Kidney (tissue), 14 donors: ENCODE results near the gene HHAT. TPM values are rescaled to one million over a fixed set of nuclear protein-coding genes. Genes with fewer than 3 reads are reported as not detected.

ENCODE experiments used
- DNase-seq, 5 donors: peaks; one replicate each; pipeline ENCODE4 v3.0.0-alpha.2; 2013 to 2020
- FAIRE-seq: peaks from 2 replicates; lab custom pipeline; 2012; peaks lifted over from hg19 to GRCh38; lab: Jason Lieb, UNC
- H3K27ac ChIP-seq, 2 donors: one replicate each; pipeline ENCODE4 v1.7.0; 2013; ENCODE audit warnings: low read depth in 2 of 2, low read length in 2 of 2, inconsistent platforms in 1 of 2
- H3K27me3 ChIP-seq: one replicate; pipeline ENCODE4 v1.7.1; 2013; ENCODE audit warnings: low read length, inconsistent platforms; ENCODE audit not compliant: control insufficient read depth, insufficient read depth
- H3K36me3 ChIP-seq, 3 donors: one replicate each; pipeline versions ENCODE4 v1.7.0 to v1.7.1; 2013; ENCODE audit warnings: low read length in 3 of 3, control low read depth in 1 of 3, inconsistent platforms in 1 of 3; ENCODE audit not compliant: insufficient read depth in 3 of 3, control insufficient read depth in 2 of 3
- H3K4me1 ChIP-seq, 3 donors: one replicate each; pipeline versions ENCODE4 v1.7.0 to v1.7.1; 2013; ENCODE audit warnings: low read length in 3 of 3, inconsistent platforms in 1 of 3, low read depth in 1 of 3; ENCODE audit not compliant: control insufficient read depth in 2 of 3, insufficient read depth in 2 of 3
- H3K4me3 ChIP-seq, 3 donors: one replicate each; pipeline versions ENCODE4 v1.7.0 to v1.8.1; 2013; ENCODE audit warnings: low read length in 3 of 3, control low read depth in 1 of 3, inconsistent platforms in 1 of 3
- H3K9ac ChIP-seq, 3 donors: one replicate each; pipeline versions ENCODE4 v1.7.0 to v1.7.1; 2013; ENCODE audit warnings: low read length in 3 of 3, control low read depth in 1 of 3, inconsistent platforms in 1 of 3
- H3K9me3 ChIP-seq, 3 donors: one replicate each; pipeline versions ENCODE4 v1.7.0 to v1.7.1; 2013; ENCODE audit warnings: low read length in 3 of 3, control low read depth in 1 of 3, inconsistent platforms in 1 of 3; ENCODE audit not compliant: control insufficient read depth in 2 of 3, insufficient read depth in 1 of 3
- intact Hi-C: fragments of 100-400 bp; cut with DNase I; formaldehyde crosslinking; loops from one replicate; pipeline ENCODE4 v1.11.1; 2022
- polyA plus RNA-seq: library from polyadenylated mRNA; stranded (reverse); fragments of 350-450 nt; fragmentation: Illumina TruSeq; extraction: RNeasy Lipid Tissue Mini Kit (QIAGEN cat#74804); gene quantifications from one replicate; pipeline ENCODE4 v1.2.3, GENCODE V29; 2014; ENCODE audit warnings: low read depth, low replicate concordance; ENCODE audit not compliant: insufficient read depth
- total RNA-seq: library from RNA; stranded (reverse); fragmentation: NEBNext Ultra II Directional; extraction: Animal tissue kit (Norgen Biotek cat#: 25700); gene quantifications from one replicate; pipeline ENCODE4 v1.2.1, GENCODE V29; 2021
- TF ChIP-seq, protein P1 (sequence below): IDR thresholded peaks from 3 replicates; pipeline ENCODE4 v1.5.1; 2012; ENCODE audit warnings: mild to moderate bottlenecking, moderate library complexity, borderline replicate concordance; ENCODE audit not compliant: insufficient read depth; ENCODE audit errors: extremely low read depth
- donor health status: control.
- donor health status: control.
- donor health status: control.
- donor health status: control.
- donor health status: control.
- donor health status: DM: yes; HTN: yes; CAD: no.
- donor health status: Normal renal cell carcinoma (clear cell type).

Gene HHAT
- total and polyA plus RNA-seq, 2 donors from 2014 or later: 5.5 to 9.7 TPM

DNA sequence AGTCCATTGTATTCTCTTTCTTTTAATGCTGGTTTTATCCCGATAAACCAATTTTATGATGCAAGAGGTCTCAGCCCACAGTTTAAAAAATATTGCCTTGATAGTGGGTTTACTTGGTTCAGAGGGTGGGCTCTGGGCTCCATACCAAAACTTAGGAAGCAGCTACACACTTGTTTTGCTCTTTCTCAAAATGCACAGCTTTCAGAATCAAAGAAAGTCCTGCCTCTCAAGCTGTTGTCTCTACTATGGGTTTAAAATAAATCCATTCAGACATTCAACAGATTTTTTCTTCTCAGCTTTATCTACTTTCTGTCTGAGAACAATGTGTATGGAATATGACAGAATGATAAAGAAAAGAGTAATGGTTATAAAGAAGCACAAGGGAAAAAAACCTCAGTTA lies 14.8 kb upstream of the HHAT start:
- H3K4me1 ChIP-seq: peaks cover 0 to 10% (median 0%) of the 10 kb centered on the region in 3 donors
- TF ChIP-seq, protein P1, sequence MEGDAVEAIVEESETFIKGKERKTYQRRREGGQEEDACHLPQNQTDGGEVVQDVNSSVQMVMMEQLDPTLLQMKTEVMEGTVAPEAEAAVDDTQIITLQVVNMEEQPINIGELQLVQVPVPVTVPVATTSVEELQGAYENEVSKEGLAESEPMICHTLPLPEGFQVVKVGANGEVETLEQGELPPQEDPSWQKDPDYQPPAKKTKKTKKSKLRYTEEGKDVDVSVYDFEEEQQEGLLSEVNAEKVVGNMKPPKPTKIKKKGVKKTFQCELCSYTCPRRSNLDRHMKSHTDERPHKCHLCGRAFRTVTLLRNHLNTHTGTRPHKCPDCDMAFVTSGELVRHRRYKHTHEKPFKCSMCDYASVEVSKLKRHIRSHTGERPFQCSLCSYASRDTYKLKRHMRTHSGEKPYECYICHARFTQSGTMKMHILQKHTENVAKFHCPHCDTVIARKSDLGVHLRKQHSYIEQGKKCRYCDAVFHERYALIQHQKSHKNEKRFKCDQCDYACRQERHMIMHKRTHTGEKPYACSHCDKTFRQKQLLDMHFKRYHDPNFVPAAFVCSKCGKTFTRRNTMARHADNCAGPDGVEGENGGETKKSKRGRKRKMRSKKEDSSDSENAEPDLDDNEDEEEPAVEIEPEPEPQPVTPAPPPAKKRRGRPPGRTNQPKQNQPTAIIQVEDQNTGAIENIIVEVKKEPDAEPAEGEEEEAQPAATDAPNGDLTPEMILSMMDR: no peak
- H3K27me3 ChIP-seq: no peaks in the 10 kb centered on the region
- no peak overlapping the region for H3K27ac ChIP-seq
- H3K4me3 ChIP-seq: no peak overlapping the region
- intact Hi-C loops: loop anchor here (5.0 kb wide), 1 partner anchor 172 kb away; no protein-coding TSS in a partner anchor
- no peaks in the 10 kb centered on the region for H3K9me3 ChIP-seq
- H3K36me3 ChIP-seq: no peaks in the 10 kb centered on the region
- no peak for DNase-seq
- no peak overlapping the region for H3K9ac ChIP-seq
- no peak for FAIRE-seq

DNA sequence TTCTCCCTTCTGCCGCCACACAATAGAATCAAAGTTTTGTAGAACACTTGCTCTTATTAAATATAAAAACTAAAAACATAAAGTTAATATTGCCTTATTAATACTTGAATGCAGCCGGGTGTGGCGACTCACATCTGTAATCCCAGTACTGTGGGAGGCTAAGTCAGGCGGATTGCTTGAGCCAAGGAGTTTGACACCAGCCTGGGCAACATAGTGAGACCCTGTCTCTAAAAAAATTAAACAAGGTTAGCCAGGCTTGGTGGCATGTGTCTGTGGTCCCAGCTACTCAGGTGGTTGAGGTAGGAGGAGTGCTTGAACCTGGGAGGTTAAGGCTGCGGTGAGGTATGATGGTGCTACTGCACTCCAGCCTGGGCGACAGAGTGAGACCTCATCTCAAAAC lies 13.2 kb upstream of the HHAT start:
- no peak for DNase-seq
- H3K4me3 ChIP-seq: no peak overlapping the region
- no peaks in the 10 kb centered on the region for H3K9me3 ChIP-seq
- H3K27me3 ChIP-seq: no peaks in the 10 kb centered on the region
- H3K36me3 ChIP-seq: no peaks in the 10 kb centered on the region
- H3K9ac ChIP-seq: no peak overlapping the region
- TF ChIP-seq, protein P1: no peak
- H3K4me1 ChIP-seq: peaks cover 0 to 9% (median 0%) of the 10 kb centered on the region in 3 donors
- intact Hi-C loops: no loop called here
- H3K27ac ChIP-seq: no peak overlapping the region
- FAIRE-seq: no peak

DNA sequence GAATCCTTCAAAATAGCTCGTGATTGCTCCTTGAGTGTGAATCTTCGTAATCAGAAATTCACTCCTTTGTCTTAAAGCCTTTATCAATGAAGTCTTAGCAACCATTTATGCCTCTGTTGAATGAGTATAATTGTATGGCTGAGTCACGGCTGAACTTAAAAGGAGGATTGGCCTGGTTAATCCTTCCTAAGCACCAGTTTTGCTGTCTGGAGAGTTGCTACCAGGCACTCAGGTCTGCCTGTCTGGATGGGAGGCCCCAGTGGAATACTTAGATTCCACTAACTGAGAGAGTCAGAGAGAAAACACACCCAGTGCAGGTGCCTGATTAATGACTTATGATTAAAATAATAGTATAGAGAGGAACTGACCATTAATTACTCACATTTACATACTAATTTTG lies 7.6 kb upstream of the HHAT start:
- FAIRE-seq: no peak

More for the DNA sequence above, 7.6 kb upstream of the HHAT start:
- H3K9ac ChIP-seq: no peak overlapping the region
- H3K27ac ChIP-seq: no peak overlapping the region
- no peaks in the 10 kb centered on the region for H3K27me3 ChIP-seq
- no peaks in the 10 kb centered on the region for H3K9me3 ChIP-seq
- DNase-seq: no peak
- TF ChIP-seq, protein P1: no peak
- no peaks in the 10 kb centered on the region for H3K4me1 ChIP-seq
- intact Hi-C loops: no loop called here
- H3K4me3 ChIP-seq: no peak overlapping the region
- H3K36me3 ChIP-seq: no peaks in the 10 kb centered on the region
